Measurements from ENCODE around the gene EEF1G.

Gene EEF1G

DNA sequence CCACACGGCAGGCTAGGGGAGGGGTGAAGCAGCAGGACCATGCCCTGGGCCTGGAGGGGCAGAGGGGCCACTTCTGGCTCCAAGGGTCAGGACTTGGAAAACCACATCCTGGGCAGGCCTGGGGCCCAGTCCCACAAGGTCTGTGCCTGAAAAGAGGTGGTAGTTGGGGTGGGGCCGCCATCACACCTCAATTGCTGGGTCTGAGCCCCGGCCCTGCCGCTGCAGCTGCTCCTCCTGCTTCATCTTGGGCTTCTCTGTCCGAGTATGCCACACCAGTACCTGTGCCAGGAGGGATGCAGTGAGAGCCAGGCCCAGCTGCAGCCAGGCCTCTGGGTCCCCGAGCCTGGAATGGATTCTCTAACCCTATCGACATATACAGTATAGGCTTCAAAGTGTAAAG lies 41.8 kb upstream of the EEF1G start:
- DNase-seq (ENCODE audit: low read depth): no peak
- TF ChIP-seq MAX (IDR thresholded peaks at IDR 0.05; ENCODE audit: low read depth, low read length) (no peak), POLR2A (IDR thresholded peaks at IDR 0.05; ENCODE audit: extremely low read depth, insufficient read length) (no peak), MYC (IDR thresholded peaks at IDR 0.05; ENCODE audit: low read depth, low read length) (no peak)
- no peak overlapping the region for H3K4me3 ChIP-seq (ENCODE audit: low read depth, low read length)

DNA sequence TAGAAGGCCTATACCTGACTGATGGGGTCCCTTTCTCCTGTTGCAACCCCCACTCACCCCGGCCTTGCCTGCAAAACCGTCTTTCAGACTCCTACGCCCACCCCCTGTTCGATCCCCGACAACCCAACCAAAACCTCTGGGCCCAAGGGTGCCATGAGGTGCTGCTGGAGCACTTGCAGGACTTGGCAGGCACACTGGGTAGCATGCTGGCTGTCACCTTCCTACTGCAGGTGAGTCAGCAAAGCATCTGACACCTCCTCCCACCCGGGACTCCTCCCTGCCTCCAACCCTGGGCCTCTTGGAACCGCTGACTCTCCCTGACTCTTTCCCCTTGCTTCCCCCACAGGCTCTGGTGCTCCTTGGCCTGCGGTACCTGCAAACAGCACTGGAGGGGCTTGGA lies 40.6 kb upstream of the EEF1G start:
- no peak for TF ChIP-seq MYC (IDR thresholded peaks at IDR 0.05; ENCODE audit: low read depth, low read length)
- no peak for TF ChIP-seq CTCF (IDR thresholded peaks at IDR 0.05; ENCODE audit: low read depth, low read length)
- no peak for TF ChIP-seq MAX (IDR thresholded peaks at IDR 0.05; ENCODE audit: low read depth, low read length)
- TF ChIP-seq POLR2A (IDR thresholded peaks at IDR 0.05; ENCODE audit: extremely low read depth, insufficient read length): no peak
- no peak for DNase-seq (ENCODE audit: low read depth)

DNA sequence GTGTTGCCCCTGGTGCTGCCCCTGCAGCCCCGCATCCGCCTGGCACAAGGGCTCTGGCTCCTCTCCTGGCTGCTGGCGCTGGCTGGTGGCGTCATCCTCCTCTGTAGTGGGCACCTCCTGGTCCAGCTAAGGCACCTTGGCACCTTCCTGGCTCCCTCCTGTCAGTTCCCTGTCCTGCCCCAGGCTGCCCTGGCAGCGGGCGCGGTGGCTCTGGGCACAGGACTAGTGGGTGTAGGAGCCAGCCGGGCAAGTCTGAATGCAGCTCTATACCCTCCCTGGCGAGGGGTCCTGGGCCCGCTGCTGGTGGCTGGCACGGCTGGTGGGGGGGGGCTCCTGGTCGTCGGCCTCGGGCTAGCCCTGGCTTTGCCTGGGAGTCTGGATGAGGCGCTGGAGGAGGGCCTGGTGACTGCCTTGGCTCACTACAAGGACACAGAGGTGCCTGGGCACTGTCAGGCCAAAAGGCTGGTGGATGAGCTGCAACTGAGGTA lies 39.6 kb upstream of the EEF1G start:
- no peak for DNase-seq (ENCODE audit: low read depth)
- no peak overlapping the region for H3K4me3 ChIP-seq (ENCODE audit: low read depth, low read length)
- TF ChIP-seq POLR2A (IDR thresholded peaks at IDR 0.05; ENCODE audit: extremely low read depth, insufficient read length) (no peak), MYC (IDR thresholded peaks at IDR 0.05; ENCODE audit: low read depth, low read length) (no peak), CTCF (IDR thresholded peaks at IDR 0.05; ENCODE audit: low read depth, low read length) (no peak), MAX (IDR thresholded peaks at IDR 0.05; ENCODE audit: low read depth, low read length) (no peak)

More for the DNA sequence above, 40.6 kb upstream of the EEF1G start:
- H3K4me3 ChIP-seq (ENCODE audit: low read depth, low read length): no peak overlapping the region

DNA sequence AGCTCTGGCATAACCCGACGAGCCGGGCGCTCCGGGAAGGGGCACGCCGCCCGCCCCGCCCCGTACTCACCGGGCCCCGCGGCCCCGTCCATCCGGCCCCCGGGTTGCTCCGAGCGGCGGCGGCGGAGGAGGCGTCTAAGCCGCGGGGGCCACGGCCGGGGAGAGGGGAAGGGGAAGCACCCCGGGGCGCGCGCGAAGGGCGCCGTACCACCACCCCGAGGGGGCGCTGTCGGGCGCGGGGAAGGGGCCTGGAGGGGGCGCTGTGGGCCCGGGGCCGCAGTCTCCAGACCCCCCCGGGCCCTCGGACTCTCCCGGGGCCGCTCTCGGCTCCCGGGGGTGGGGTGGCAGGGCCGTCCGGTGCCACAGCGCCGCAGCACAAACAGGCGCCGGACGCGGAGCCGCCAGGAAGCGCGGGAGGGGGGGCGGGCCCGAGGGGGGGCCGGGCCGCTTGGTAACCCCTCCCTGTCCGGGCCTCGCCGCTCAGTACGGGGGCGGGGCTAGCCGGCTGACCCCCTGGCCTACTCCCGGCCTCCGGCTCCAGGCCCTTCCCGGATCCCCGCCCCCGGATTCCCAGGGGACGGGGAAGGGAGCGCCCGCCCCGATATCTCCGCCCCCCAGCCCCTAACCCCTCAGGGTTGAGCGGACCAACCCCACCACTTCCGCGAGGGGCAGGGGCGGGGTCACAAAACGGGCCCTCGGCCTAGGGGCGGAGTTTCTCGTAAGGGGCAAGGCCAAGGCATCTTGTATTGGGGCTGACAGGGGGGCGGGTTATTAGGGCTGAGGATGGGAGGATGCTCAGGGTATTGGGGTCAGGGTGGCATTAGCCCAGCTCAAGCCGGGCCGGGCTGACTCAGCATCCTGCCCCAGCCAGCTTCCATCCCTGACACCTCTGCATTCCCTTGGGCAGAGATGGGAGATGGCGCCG lies 38.9 kb upstream of the EEF1G start, which contains the start of the genes EML3 and ROM1:
Gene EML3, minus strand, starts transcription at position 410 of the 925 bp plus-strand sequence. Its CDS starts 318 bp downstream, at position 92.
Gene ROM1, plus strand, starts transcription at position 892 of the 925 bp plus-strand sequence. Its CDS starts 25 bp downstream, at position 917.
- TF ChIP-seq MAX (IDR thresholded peaks at IDR 0.05; ENCODE audit: low read depth, low read length): no peak
- TF ChIP-seq MYC (IDR thresholded peaks at IDR 0.05; ENCODE audit: low read depth, low read length): no peak; the same call in 1 of the 2 replicates
- TF ChIP-seq POLR2A (IDR thresholded peaks at IDR 0.05; ENCODE audit: extremely low read depth, insufficient read length): no peak
- TF ChIP-seq CTCF (IDR thresholded peaks at IDR 0.05; ENCODE audit: low read depth, low read length): peak; percentile 86
- DNase-seq (ENCODE audit: low read depth): peak; percentile 93
- peak within 1 kb of the TSS; percentile 85 for H3K4me3 ChIP-seq (ENCODE audit: low read depth, low read length)

DNA sequence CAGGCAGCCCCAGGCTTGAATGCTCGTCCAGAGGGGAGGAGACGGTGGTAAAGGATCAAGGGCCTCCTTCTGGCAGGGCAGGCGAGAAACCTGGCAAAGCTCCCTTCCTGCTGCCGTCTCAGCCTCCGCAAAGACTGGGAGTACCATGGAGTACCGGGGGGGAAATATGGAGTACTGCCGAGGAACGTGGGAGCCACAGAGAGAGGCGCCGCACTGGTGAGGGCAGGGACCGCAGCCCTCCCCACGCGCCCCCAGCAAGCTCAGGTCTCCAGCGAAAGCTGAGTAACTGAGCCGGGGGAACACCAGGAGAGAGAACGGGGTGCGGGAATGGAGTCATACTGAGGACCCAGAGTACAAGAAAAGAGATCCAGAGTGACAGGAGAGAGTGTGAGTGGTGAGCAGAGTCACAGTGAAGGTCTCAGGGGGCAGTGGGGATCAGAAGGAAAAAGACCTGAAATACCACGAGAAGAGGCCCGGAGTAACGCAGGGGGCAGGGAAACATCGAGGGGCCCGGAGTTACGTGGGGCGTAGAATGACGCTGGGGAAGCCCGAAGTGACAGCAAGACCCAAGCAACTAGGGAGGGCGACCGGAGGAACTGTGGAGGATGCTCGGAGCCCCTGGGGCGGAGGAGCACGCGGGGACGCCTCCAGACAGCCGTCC lies 38.1 kb upstream of the EEF1G start:
- DNase-seq (ENCODE audit: low read depth): peak; percentile 76

More for the DNA sequence above, 38.1 kb upstream of the EEF1G start:
- H3K4me3 ChIP-seq (ENCODE audit: low read depth, low read length): peak overlapping the region; percentile 85
- TF ChIP-seq POLR2A (IDR thresholded peaks at IDR 0.05; ENCODE audit: extremely low read depth, insufficient read length): peak; percentile 21
- no peak for TF ChIP-seq MYC (IDR thresholded peaks at IDR 0.05; ENCODE audit: low read depth, low read length)
- peak; percentile 24; the same call in 1 of the 2 replicates for TF ChIP-seq MAX (IDR thresholded peaks at IDR 0.05; ENCODE audit: low read depth, low read length)
- TF ChIP-seq CTCF (IDR thresholded peaks at IDR 0.05; ENCODE audit: low read depth, low read length): no peak
